CD4-positive, alpha-beta T cell treated with Interleukin-15 for 1 hour (primary cell): ENCODE data around the gene SVIL.
"Not testable (repeated sequence)": the region's sequence is repeated elsewhere in the genome, so short reads cannot be mapped to it uniquely, and the experiment has no call there.

Experiments used
- DNase-seq: peaks from one replicate; pipeline ENCODE4 v3.0.0-alpha.2; 2020

The SVIL gene

DNA sequence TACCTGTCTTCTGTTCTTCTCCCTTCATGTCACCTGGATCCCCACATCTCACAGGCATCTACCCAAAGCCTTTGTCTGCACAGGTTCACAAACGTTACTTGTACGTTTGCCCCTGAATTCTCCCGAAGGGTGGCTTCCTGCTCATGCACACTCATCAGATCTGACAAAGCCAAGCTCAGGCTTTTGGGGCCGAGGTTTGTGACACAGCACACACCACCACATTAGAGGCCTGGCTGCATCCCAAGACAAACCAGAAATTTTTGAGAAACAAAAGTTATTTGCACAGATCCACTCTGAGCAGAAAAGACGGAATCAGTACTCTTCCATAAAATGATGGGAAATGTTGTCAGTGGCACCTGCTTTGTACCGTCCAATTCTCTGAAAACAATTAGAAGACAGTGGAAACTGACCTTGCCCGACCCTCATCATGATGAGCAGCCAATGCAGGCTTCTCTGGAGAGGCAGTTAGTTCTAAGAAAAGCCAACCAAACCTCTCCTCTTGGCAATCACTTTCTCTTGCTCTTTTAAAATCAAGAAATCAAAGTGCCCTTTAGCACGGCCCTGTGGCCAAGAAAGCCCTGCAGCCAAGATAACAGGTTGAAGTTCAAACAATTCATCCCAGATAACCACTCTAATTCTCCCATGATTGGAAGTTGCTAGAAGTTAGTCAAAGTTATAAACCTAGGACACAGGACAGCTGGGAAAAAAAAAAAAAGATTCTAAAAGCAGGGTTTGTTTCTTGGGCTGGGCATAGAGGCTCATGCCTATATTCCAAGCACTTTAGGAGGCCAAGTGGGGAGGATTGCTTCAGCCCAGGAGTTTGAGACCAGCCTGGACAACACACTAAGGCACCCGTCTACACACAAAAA is 13.6 kb upstream of the SVIL start:
- no peak for DNase-seq

DNA sequence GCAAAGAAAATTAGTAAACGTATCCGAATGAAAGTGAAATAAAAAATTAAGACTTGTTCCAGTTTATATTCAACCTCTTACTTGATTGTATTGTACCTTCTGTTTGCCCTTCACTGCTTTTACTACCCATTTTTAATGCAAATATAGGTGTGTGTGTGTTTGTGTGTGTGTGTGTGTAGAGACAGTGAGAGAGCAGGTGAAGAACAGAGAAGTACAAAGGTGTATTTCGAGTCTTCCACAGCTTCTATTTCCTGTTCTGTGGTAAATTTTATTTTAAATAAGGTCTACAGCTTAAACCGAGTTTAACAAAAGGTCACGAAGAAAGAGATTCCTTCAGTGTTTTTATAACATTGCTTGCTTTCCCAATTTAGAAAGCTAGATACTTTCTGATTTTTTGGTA is 12.7 kb upstream of the SVIL start:
- DNase-seq, result no peak

DNA sequence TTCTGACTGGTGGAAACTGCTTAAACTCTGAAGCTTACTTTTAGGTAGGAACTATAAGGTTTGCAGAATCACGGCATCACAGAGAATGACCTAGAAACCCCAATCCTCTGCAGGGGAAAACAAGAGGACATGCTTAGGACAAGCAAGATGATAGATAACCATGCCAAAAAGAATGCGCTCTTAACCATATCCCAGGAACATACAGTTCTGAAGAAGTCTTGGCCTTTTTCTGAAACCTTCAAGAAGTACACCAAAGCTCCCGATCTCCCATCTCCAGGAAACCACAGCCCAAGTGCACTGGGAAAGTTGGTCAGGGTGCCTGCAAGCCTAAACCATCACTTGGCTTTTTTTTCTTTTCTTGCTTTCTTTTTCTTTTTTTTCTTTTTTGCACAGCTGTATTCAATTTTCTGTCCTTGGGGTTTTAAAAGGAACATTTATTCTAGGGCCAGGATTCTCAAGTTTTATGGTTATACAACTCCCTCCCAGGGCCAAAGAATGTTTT is 12.2 kb upstream of the SVIL start:
- DNase-seq, result no peak

GRCh38 chr10:29646238-29646902 is 11.6 kb upstream of the SVIL start:
- DNase-seq, result no peak

GRCh38 chr10:29643771-29644501 is 9.2 kb upstream of the SVIL start:
- no peak for DNase-seq

DNA sequence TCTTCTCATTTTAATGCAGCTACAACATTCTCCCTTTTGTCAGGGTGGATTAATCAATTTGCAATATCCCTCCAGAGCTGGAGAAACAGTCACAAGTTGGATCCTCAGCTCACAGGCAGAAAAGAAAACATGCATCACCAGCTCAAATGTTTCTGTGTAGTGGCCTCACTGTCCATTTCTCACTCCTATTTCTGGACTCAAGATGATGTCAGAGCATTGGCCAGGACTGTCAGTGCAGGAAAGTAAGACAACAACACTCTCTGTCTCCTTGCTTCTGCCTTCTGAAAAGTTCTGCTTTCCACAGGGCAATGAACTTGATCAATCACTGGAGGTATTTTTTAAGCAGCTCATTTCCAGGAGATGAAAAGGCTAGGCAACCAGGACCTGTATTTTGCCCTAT is 8.2 kb upstream of the SVIL start:
- no peak for DNase-seq

GRCh38 chr10:29637537-29637936 is 2.8 kb upstream of the SVIL start:
- no peak for DNase-seq

DNA sequence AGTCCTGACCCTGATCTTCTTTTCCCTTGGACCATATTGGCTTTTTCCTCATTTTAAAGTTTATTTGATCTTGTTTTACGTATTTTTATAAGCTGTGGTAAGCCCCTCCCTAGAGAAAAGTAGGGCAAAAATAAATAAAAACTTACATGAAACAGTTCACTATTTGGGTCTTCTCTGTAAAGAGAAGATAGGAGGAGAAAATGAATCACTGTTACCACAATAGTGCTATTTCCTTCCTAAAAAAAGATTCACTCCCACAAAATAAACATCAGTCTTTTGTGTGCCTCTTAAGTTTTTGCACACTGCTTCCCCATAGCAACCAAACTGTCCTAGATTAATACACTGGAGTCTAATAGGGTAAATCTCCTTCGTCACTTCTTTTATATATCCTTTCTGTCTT is 1.4 kb upstream of the SVIL start:
- DNase-seq, result no peak

DNA sequence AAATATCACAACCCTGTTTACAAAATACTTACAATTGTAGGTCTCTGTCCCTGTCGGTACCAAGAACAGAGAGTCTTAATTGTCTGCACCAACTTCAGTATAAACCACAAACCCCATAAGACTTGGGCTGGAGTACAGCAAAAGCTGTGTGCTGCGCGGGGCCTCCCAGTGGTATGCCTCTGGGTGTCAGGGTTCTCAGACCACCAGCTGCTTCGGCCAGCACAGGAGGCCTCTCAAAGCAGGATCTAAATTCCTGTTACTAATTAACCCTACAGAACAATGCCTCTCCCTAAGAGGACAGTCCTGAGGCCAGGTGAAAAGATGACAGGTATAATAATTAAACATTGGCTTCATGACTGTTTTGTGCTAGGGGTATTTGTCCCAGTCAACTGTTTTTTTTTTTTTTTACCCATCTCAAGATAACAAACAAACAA is 957 bp upstream of the SVIL start:
- DNase-seq, result no peak

DNA sequence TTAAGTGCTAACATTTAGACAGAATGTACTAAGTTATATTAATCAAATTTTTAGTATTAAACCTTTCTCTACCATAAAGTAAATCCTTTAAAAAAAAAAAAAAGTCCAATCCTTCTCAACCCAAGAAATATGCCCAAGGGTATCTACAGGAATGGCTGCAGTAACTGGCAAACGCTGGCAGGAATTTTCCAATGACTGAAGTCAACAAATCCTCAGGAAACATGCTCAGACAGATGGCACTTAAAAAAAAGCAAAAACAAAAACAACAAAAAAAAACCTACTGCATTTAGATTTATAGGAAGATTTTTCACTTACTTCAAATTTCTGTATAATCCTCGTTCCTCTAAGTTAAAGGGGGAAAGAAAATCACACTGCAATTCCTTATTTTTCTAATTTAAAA is 666 bp downstream of the SVIL start:
- no peak for DNase-seq

- DNase-seq, result no peak
Observed at GRCh38 chr10:29631049-29631339, 3.8 kb downstream of the SVIL start.

- DNase-seq, result peak; percentile 53
Observed at GRCh38 chr10:29630205-29631048, 4.3 kb downstream of the SVIL start.

DNA sequence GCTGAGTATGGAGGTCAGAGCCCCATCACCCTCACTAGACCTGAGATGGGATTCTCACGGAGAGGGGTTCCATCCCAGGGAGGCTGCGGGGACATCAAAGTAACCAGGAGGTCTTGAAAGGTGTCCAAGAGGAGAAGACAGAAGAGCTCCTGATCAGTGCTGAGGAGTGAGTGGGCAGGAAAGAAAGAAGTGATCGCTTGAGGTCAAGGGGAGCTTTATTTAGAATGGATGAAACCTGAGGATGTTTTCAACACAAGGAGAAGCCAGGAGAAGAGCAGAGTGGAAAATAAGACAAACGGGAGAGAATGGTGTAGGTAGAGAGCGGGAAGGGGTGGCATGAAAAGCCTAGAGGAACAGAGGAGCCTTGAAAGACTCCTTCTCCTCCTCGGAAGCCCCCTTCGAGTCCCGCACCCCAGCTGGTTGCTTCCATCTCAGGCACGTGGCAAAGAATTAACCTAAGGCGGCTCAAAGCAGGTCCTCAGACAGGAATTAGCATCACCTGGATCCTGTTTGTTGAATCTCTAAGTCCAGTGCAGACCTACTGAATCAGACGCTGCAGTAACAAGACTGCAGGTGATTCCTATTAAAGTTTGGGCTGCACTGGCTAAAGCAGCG is 5.8 kb downstream of the SVIL start:
- no peak for DNase-seq

- DNase-seq, result no peak
Observed at GRCh38 chr10:29628311-29628710, 6.5 kb downstream of the SVIL start.

DNA sequence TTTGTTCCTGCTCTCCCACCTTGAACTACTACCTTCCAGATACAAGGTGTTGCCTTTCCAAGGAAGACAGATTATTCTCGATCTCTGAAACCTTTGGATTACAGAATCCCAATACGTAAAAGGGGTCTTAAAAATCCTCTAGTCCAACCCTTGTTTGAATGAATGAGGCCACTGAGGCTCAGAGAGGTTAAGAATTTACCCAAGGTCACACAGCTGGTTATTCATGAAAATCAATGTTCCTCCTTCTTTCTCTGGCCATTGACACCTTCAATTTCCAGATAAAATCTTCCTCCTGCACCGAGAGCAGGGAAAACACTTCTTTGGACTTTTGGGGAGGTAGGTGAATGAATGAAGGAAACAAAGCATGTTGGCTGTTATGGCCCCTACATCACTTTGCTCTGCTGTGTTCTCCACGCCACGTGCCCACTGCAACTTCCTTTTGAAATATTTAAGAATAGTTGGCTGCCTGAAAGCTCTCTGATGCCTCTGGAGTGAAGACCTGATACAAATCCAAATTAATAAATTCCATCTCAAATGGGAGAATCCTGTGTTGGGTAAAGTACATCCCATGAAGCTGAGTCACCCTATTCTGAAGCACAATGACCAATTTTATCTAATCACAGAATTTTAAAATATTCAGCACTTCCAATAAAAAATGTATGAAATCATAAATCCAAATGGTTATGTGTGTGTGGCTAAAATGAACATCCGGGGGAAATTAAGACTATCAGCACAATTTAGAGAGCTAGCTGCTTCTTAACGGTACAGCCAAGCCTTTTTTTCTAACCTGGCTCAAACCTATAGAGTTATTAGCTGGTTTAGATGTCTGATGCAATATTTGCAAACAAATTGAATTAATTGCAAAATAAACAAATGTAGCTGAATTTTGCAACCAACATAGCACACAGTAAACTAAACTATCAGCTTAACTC is 7.3 kb downstream of the SVIL start:
- no peak for DNase-seq

GRCh38 chr10:29624357-29624756 is 10.4 kb downstream of the SVIL start:
- DNase-seq, result not testable (repeated sequence)

- DNase-seq, result no peak
Observed at GRCh38 chr10:29623797-29624196, 11.0 kb downstream of the SVIL start.

- no peak for DNase-seq
Observed at GRCh38 chr10:29622382-29622922, 12.3 kb downstream of the SVIL start.

DNA sequence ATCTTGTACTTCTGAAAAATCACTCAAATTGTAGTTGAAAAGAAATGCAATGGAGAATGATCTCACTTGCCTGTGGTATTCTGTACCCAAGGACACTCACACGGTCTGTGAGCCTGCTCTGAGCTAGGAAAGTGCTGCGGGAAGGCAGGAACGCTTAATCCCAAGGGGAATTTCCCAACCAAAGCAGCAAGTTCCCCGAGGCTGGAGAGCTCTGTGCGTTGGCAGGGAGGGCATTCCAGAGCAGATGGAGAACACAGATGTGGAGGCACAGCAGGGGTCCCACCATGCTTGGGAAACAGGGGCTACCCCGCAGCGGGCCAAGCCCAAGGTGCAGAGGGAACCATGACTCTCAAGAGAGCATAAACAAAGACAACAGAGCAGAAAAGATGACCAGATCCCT is 13.6 kb downstream of the SVIL start:
- no peak for DNase-seq

- DNase-seq, result no peak
Observed at GRCh38 chr10:29620112-29620690, 14.6 kb downstream of the SVIL start.
